ENCODE results near the gene GABPB1. TPM values are rescaled to one million over a fixed set of nuclear protein-coding genes. Genes with fewer than 3 reads are reported as not detected.

Gene GABPB1
- polyA plus RNA-seq, 1 donor (not counting 4 experiments of a cell fraction or from before 2014, with no cell fraction given): 23.3 TPM

DNA sequence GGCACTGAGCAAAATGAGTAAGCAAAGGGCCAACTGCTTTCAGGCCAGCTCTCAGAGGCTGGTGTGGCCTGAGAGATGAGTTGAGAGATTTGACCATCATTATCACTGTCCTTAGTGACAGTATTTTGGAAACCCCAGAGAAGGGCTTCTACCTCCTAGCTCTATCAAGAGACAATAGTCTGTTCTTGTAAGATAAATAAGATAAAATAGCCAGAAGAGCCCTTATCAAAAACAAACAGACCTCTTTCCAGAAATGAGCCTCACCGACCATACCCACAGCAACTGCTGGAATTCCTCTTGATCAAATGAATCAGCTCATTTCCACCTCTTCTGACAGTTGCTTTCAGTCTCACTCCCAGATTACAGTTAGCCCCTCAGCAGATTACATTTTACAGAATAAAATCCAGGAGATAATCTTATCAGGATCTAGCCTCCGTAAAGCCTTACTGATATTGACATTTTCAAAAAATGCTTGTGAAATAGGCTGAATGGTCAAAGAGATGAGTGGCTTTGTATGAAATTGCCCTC lies 94.0 kb downstream of the GABPB1 start:
- Histone ChIP-seq H2AFZ (ENCODE audit: control insufficient read depth, low read length) (no peak overlapping the region), H3K4me1 (ENCODE audit: control insufficient read depth, extremely low read depth, insufficient read depth, low read length) (peaks cover 3% of the 10 kb centered on the region), H3K9me1 (ENCODE audit: control insufficient read depth, extremely low read depth, insufficient read depth, low read length) (no peaks in the 10 kb centered on the region), H3K36me3 (ENCODE audit: control insufficient read depth in 2 of 2, extremely low read depth in 1 of 2, insufficient read depth in 2 of 2, low read length in 2 of 2) (no peaks in the 10 kb centered on the region), H3K27ac (ENCODE audit: control insufficient read depth, insufficient read depth, low read length) (no peak overlapping the region), H3K9me3 (ENCODE audit: control insufficient read depth, low read depth, low read length) (no peaks in the 10 kb centered on the region), H3K27me3 (ENCODE audit: control insufficient read depth, extremely low read depth, insufficient read depth, low read length) (no peaks in the 10 kb centered on the region), H3K79me2 (ENCODE audit: control insufficient read depth, insufficient read depth, low read length) (no peaks in the 10 kb centered on the region), H4K20me1 (ENCODE audit: control insufficient read depth, extremely low read depth, insufficient read depth, low read length) (no peaks in the 10 kb centered on the region), H3K4me2 (ENCODE audit: control insufficient read depth, extremely low read depth, insufficient read depth, low read depth, low read length) (no peak overlapping the region), H3K9ac (ENCODE audit: control insufficient read depth, extremely low read depth, insufficient read depth, low read length) (no peak overlapping the region), H3K4me3 (ENCODE audit: control insufficient read depth in 2 of 3, extremely low read depth in 1 of 3, insufficient read depth in 2 of 3, low read depth in 1 of 3, low read length in 3 of 3) (no peak overlapping the region)
- no peak for FAIRE-seq
- dilution Hi-C loops (cut with MboI; ENCODE audit: extremely low pct_ligation_motif_present, low sequenced_read_pairs): no loop called here
- DNase-seq (ENCODE audit: low read depth, low spot score): no peak
- TF ChIP-seq, protein P1, sequence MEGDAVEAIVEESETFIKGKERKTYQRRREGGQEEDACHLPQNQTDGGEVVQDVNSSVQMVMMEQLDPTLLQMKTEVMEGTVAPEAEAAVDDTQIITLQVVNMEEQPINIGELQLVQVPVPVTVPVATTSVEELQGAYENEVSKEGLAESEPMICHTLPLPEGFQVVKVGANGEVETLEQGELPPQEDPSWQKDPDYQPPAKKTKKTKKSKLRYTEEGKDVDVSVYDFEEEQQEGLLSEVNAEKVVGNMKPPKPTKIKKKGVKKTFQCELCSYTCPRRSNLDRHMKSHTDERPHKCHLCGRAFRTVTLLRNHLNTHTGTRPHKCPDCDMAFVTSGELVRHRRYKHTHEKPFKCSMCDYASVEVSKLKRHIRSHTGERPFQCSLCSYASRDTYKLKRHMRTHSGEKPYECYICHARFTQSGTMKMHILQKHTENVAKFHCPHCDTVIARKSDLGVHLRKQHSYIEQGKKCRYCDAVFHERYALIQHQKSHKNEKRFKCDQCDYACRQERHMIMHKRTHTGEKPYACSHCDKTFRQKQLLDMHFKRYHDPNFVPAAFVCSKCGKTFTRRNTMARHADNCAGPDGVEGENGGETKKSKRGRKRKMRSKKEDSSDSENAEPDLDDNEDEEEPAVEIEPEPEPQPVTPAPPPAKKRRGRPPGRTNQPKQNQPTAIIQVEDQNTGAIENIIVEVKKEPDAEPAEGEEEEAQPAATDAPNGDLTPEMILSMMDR (optimal IDR thresholded peaks at IDR 0.05 in 1 of 3, IDR thresholded peaks at IDR 0.05 in 1 of 3, conservative IDR thresholded peaks at IDR 0.05 in 1 of 3; ENCODE audit: extremely low read depth in 1 of 3, insufficient read depth in 2 of 3, low read length in 3 of 3): no peak
- no peak for TF ChIP-seq EZH2 (IDR thresholded peaks at IDR 0.05; ENCODE audit: low read length)

DNA sequence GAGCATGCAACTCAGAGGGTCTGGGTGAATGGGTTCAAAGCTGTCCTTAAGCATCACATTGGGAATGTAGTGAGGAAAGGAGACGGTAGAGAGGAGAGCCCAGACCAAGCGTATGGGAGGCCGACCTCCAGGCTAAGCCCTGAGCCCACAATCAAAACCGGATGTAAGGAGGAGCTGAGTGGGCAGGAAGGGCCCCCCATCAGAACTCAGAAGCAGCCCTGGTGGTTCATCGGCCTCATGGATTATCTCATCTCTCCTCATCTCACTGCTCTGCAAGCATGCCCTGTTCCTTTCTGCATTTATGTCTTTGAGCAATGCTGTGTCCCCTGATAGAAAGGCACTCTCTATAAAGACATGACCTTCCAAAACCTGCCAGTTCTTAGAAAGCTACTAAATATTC lies 95.7 kb downstream of the GABPB1 start:
- Histone ChIP-seq H3K27ac (ENCODE audit: control insufficient read depth, insufficient read depth, low read length) (no peak overlapping the region), H3K9me1 (ENCODE audit: control insufficient read depth, extremely low read depth, insufficient read depth, low read length) (no peaks in the 10 kb centered on the region), H2AFZ (ENCODE audit: control insufficient read depth, low read length) (no peak overlapping the region), H3K27me3 (ENCODE audit: control insufficient read depth, extremely low read depth, insufficient read depth, low read length) (no peaks in the 10 kb centered on the region), H4K20me1 (ENCODE audit: control insufficient read depth, extremely low read depth, insufficient read depth, low read length) (no peaks in the 10 kb centered on the region), H3K79me2 (ENCODE audit: control insufficient read depth, insufficient read depth, low read length) (no peaks in the 10 kb centered on the region), H3K4me2 (ENCODE audit: control insufficient read depth, extremely low read depth, insufficient read depth, low read depth, low read length) (no peak overlapping the region), H3K9ac (ENCODE audit: control insufficient read depth, extremely low read depth, insufficient read depth, low read length) (no peak overlapping the region), H3K4me1 (ENCODE audit: control insufficient read depth, extremely low read depth, insufficient read depth, low read length) (peaks cover 3% of the 10 kb centered on the region), H3K9me3 (ENCODE audit: control insufficient read depth, low read depth, low read length) (no peaks in the 10 kb centered on the region), H3K36me3 (ENCODE audit: control insufficient read depth in 2 of 2, extremely low read depth in 1 of 2, insufficient read depth in 2 of 2, low read length in 2 of 2) (no peaks in the 10 kb centered on the region), H3K4me3 (ENCODE audit: control insufficient read depth in 2 of 3, extremely low read depth in 1 of 3, insufficient read depth in 2 of 3, low read depth in 1 of 3, low read length in 3 of 3) (no peak overlapping the region)
- DNase-seq (ENCODE audit: low read depth, low spot score): no peak
- FAIRE-seq: no peak
- dilution Hi-C loops (cut with MboI; ENCODE audit: extremely low pct_ligation_motif_present, low sequenced_read_pairs): no loop called here
- TF ChIP-seq, protein P1 (optimal IDR thresholded peaks at IDR 0.05 in 1 of 3, IDR thresholded peaks at IDR 0.05 in 1 of 3, conservative IDR thresholded peaks at IDR 0.05 in 1 of 3; ENCODE audit: extremely low read depth in 1 of 3, insufficient read depth in 2 of 3, low read length in 3 of 3): no peak
- TF ChIP-seq EZH2 (IDR thresholded peaks at IDR 0.05; ENCODE audit: low read length): no peak
